Cerebellar nuclear complex (tissue), 1 donor: ENCODE measurements around the gene KRT1.

Experiments
- DNase-seq, 2 experiments: peaks; one replicate each; lab custom pipeline; 2025; lab: John Stamatoyannopoulos, UW

The KRT1 gene

GRCh38 chr12:52636189-52636588 lies 44.0 kb downstream of the KRT1 start:
- no peak for DNase-seq

DNA sequence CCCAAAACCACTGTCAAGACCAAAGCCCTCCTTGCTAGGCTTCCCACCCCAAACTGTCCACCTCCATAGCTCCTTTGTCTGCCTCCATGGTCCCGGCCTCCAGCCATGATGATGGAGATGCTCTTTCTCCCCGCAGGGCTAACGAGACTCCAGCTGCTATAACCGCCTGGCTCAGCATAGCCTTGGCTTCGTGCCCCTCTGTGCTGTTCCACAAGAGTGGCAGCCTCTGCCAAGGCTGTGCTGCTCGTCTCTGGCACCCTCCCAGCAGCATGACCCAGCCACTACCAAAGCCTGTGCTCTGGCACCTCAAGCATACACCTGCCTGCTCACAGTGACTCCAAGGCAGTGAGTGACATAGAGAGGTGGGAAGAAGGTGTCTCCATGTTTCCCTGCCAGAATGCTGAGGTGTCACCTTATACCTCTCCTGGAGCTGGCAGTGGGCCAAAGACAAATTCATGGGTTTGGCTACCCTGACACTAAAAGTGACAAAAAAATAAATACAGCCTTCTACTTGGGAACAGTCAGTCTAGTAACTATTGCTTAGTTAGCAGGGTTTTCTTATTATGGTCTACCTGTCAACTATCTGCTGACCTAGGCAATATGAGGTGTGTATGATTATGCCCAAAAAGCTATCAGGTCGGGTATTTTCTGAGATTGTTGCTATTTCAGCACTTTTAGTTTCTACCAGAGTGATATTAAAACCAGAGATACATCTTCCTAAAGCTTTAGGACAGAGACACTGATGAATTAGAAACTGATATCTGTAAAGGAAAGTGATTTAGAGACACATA lies 45.7 kb downstream of the KRT1 start:
- DNase-seq: no peak

DNA sequence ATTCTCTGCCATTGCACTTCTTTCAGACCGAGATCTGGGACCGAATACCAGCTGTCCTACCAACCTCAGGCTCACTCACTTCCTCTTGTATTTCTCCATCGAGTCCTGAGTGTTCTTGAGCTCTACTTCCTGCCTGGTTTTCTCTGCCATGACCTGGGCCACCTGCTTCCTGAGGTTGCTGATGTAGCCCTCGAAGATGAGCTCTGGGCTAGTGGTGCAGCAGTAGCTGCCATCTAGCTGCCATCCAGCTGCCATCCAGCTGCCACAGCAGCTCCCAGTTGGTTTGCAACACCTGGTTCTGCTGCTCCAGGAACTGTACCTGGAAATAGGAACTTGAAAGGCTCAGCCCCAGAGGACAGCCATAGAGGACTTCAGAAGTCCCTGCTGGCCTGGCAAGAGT lies 46.8 kb downstream of the KRT1 start:
- DNase-seq: no peak

- no peak for DNase-seq
Observed at GRCh38 chr12:52632656-52633055, 47.6 kb downstream of the KRT1 start.

GRCh38 chr12:52631676-52632459 lies 48.3 kb downstream of the KRT1 start:
- no peak for DNase-seq

DNA sequence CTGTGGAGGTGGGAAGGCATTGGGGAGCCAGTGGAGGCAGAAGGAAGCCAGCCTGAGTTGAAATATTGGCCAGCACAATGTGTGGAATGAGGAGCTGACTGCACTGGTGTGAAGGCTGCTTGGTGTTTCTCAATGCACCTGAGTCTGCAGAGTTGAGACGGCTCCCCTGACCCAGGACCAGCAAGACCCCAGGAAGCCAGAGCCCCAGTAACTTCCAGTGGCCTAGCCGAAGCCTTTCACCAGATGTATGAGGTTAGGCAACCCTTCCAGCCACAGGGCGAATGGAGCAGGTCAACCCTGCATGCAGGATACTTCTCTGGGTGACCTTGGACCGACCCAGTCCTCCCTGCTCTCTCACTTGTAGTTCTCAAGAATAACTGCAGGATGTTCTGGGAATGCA lies 48.9 kb downstream of the KRT1 start:
- no peak for DNase-seq

DNA sequence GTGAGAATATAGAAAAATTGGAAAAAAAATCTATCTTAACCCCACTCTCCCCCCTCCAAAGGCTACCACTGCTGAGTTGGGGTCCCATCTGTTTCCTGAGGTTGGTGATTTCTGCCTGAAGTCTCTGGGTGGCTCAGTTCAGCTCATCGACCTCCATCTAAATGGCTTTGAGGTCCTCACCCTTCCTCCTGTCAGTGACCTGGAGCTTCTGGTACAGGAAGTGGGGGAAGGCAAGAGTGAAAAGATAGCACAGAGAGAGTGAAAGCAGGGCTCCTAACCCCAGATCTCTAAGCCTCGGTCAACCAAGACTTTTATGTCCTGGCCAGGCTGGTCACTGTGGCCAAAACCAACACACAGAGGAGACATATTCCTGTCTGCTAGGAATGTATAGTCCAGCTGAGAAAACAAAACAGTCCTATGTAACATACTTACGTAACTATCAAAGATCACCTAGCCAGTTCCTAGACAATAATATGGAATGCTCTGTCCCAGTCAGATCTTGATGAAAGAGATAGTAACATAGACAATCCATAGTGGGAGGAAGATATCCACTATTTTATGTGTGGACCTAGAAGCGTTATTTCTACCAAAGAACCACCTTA lies 49.5 kb downstream of the KRT1 start:
- no peak for DNase-seq

DNA sequence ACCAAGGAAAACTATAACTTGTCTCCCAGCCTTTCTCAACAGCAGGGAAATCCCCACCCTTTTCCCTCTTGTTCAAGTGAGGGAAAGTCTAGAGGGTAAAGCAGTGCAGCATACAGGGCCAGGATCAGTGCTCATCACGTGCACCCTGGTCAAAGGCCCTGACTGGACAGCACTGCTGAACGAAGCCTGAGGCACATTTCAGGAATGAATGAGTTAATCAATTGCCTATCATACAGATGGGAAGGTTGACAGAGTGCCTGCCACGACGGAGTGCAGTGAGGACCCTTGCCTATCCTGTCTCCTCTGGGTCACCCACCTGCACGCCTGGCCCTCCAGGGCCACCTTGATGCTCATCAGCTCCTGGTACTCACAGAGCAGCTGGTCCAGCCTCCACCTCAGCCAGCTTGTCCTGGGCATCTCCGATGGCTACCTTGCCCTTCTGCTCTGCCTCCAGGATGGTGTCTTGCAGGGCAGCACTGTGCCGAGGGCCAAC lies 50.2 kb downstream of the KRT1 start:
- DNase-seq: no peak

GRCh38 chr12:52629281-52630007 lies 50.8 kb downstream of the KRT1 start:
- no peak for DNase-seq

DNA sequence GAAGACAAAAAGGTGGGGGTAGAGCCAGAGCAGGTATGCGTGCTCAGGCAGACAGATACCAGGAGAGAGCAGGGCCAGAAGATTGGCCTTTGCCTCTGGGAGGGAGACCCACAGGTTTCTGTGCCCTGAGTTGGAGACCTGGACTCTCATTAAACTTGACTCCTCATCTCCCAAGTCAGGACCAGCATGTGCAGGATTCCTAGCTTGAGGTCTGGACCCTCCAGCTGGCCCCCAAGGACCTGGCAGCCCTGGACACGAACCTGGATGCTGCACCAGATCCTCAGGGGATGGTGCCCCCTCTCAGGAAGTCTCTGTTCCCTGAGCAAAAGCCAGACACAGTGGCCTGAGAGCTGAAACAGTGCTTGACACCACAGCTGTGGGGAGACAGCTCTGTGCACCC lies 51.4 kb downstream of the KRT1 start:
- DNase-seq: no peak

DNA sequence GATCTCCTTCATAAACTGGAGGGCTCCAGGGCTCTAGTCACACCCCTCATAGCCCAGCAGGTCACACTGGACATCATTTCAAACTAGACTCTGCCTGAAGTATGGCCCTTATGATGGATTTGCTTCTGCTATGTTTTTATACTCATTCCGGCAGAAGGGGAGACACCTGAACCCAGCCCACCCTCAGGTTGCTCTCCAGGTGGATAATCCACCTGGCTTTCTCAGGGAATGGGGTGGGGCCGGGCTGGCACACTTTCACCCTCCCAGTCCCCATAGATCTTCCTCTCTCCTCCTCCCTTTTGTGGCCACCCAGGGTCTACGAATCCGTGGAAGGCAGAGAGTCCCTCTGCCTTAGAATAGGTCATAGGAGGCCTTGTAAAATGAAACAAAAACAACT lies 52.1 kb downstream of the KRT1 start:
- no peak for DNase-seq

DNA sequence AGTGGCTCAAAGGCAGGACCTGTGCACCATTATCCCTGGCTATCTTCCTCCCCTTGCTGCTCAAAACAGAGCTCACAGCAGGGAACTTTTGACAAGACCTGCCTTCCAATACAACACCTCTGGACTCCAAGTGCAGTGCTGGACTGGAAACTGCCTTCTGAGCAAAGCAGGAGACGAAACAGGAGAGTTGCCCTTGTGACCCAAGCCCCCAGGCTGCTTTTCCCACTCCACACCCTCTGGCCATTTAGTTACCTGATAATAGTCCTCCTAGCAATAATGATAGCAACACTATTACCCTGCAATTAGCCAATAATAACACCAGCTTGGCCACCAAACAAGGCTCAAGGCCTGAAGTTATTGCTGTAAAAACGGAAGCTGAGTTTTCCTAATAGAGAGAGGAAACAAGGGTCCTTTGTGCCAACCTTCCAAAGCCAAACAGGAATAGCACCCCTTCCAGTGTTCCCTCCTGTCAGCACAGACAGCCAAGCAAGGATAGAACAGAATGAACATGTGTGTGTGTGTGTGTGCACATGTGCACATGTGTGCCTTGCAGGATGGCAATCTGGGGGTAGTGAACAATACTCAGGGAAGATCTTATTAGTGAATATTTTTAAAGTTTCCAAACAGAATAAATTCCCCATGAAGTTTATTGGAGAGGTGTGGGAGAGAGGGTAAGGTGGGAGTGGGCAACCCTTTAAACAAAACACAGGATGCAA lies 52.7 kb downstream of the KRT1 start:
- DNase-seq: no peak
